ENCODE results near the gene SMG7.

The SMG7 gene

GRCh38 chr1:183585038-183585437, 112.7 kb downstream of the SMG7 start:
- Histone ChIP-seq H3K79me2 (ENCODE audit: control insufficient read depth, insufficient read depth, low read length) (no peaks in the 10 kb centered on the region), H3K4ac (ENCODE audit: low read depth, low read length) (no peak overlapping the region), H2BK120ac (ENCODE audit: low read depth, low read length) (no peak overlapping the region), H3K18ac (ENCODE audit: low read length) (no peak overlapping the region), H2BK5ac (ENCODE audit: low read length) (no peak overlapping the region), H3K36me3 (ENCODE audit: control insufficient read depth, insufficient read depth, low read length) (no peaks in the 10 kb centered on the region), H2BK15ac (replicated peaks; ENCODE audit: low read depth) (no peak overlapping the region), H3K56ac (ENCODE audit: low read length) (no peak overlapping the region), H4K5ac (ENCODE audit: low read length) (no peak overlapping the region), H3K4me1 (ENCODE audit: control insufficient read depth, low read depth, low read length) (no peaks in the 10 kb centered on the region), H3K4me3 (ENCODE audit: low read length) (no peak overlapping the region), H4K8ac (ENCODE audit: low read depth, low read length) (no peak overlapping the region), H3K4me2 (ENCODE audit: low read length) (no peak overlapping the region), H2AK5ac (ENCODE audit: low read length) (no peak overlapping the region), H3K79me1 (ENCODE audit: low read length) (no peaks in the 10 kb centered on the region), H3K27ac (ENCODE audit: low read depth, low read length) (no peak overlapping the region), H3K23ac (ENCODE audit: low read length) (no peak overlapping the region), H3K27me3 (ENCODE audit: insufficient read depth, low read length, poor library complexity) (no peaks in the 10 kb centered on the region), H3K9ac (ENCODE audit: low read length) (no peak overlapping the region)
- WGBS (ENCODE audit: extremely low coverage, insufficient coverage, low lambda C conversion rate) = no CpG with 5 or more reads among the region's 6 CpGs
- DNase-seq = no peak

GRCh38 chr1:183586455-183586854, 114.2 kb downstream of the SMG7 start:
- Histone ChIP-seq H3K4ac (ENCODE audit: low read depth, low read length) (no peak overlapping the region), H4K8ac (ENCODE audit: low read depth, low read length) (no peak overlapping the region), H2BK15ac (replicated peaks; ENCODE audit: low read depth) (no peak overlapping the region), H3K4me3 (ENCODE audit: low read length) (no peak overlapping the region), H3K79me1 (ENCODE audit: low read length) (no peaks in the 10 kb centered on the region), H3K79me2 (ENCODE audit: control insufficient read depth, insufficient read depth, low read length) (no peaks in the 10 kb centered on the region), H3K36me3 (ENCODE audit: control insufficient read depth, insufficient read depth, low read length) (no peaks in the 10 kb centered on the region), H3K56ac (ENCODE audit: low read length) (no peak overlapping the region), H3K9ac (ENCODE audit: low read length) (no peak overlapping the region), H3K27ac (ENCODE audit: low read depth, low read length) (no peak overlapping the region), H3K4me2 (ENCODE audit: low read length) (no peak overlapping the region), H3K27me3 (ENCODE audit: insufficient read depth, low read length, poor library complexity) (no peaks in the 10 kb centered on the region), H3K4me1 (ENCODE audit: control insufficient read depth, low read depth, low read length) (no peaks in the 10 kb centered on the region), H4K5ac (ENCODE audit: low read length) (no peak overlapping the region), H3K23ac (ENCODE audit: low read length) (no peak overlapping the region), H2BK5ac (ENCODE audit: low read length) (no peak overlapping the region), H3K18ac (ENCODE audit: low read length) (no peak overlapping the region), H2BK120ac (ENCODE audit: low read depth, low read length) (no peak overlapping the region), H2AK5ac (ENCODE audit: low read length) (no peak overlapping the region)
- WGBS (ENCODE audit: extremely low coverage, insufficient coverage, low lambda C conversion rate) = no CpG with 5 or more reads among the region's 1 CpG
- no peak for DNase-seq

- no peak overlapping the region for H2BK5ac ChIP-seq (ENCODE audit: low read length)
- no peak overlapping the region for H4K5ac ChIP-seq (ENCODE audit: low read length)
- DNase-seq = no peak
- H3K36me3 ChIP-seq (ENCODE audit: control insufficient read depth, insufficient read depth, low read length) = no peaks in the 10 kb centered on the region
- no CpG with 5 or more reads among the region's 8 CpGs for WGBS (ENCODE audit: extremely low coverage, insufficient coverage, low lambda C conversion rate)
- no peak overlapping the region for H3K56ac ChIP-seq (ENCODE audit: low read length)
- H3K27ac ChIP-seq (ENCODE audit: low read depth, low read length) = no peak overlapping the region
- H3K4me2 ChIP-seq (ENCODE audit: low read length) = no peak overlapping the region
- no peaks in the 10 kb centered on the region for H3K4me1 ChIP-seq (ENCODE audit: control insufficient read depth, low read depth, low read length)
- no peaks in the 10 kb centered on the region for H3K27me3 ChIP-seq (ENCODE audit: insufficient read depth, low read length, poor library complexity)
- H3K18ac ChIP-seq (ENCODE audit: low read length) = no peak overlapping the region
- H2BK120ac ChIP-seq (ENCODE audit: low read depth, low read length) = no peak overlapping the region
- no peak overlapping the region for H3K4me3 ChIP-seq (ENCODE audit: low read length)
- H3K9ac ChIP-seq (ENCODE audit: low read length) = no peak overlapping the region
- H4K8ac ChIP-seq (ENCODE audit: low read depth, low read length) = no peak overlapping the region
- no peaks in the 10 kb centered on the region for H3K79me2 ChIP-seq (ENCODE audit: control insufficient read depth, insufficient read depth, low read length)
- no peaks in the 10 kb centered on the region for H3K79me1 ChIP-seq (ENCODE audit: low read length)
- H2BK15ac ChIP-seq (replicated peaks; ENCODE audit: low read depth) = no peak overlapping the region
- H3K4ac ChIP-seq (ENCODE audit: low read depth, low read length) = no peak overlapping the region
- no peak overlapping the region for H2AK5ac ChIP-seq (ENCODE audit: low read length)
- H3K23ac ChIP-seq (ENCODE audit: low read length) = no peak overlapping the region
Observed at GRCh38 chr1:183586926-183587325, 114.6 kb downstream of the SMG7 start.

GRCh38 chr1:183588827-183589226, 116.5 kb downstream of the SMG7 start:
- Histone ChIP-seq H3K36me3 (ENCODE audit: control insufficient read depth, insufficient read depth, low read length) (no peaks in the 10 kb centered on the region), H3K4me1 (ENCODE audit: control insufficient read depth, low read depth, low read length) (peaks cover 6% of the 10 kb centered on the region), H2BK15ac (replicated peaks; ENCODE audit: low read depth) (no peak overlapping the region), H3K79me2 (ENCODE audit: control insufficient read depth, insufficient read depth, low read length) (no peaks in the 10 kb centered on the region), H3K27ac (ENCODE audit: low read depth, low read length) (no peak overlapping the region), H3K56ac (ENCODE audit: low read length) (no peak overlapping the region), H3K9ac (ENCODE audit: low read length) (no peak overlapping the region), H3K4ac (ENCODE audit: low read depth, low read length) (no peak overlapping the region), H2AK5ac (ENCODE audit: low read length) (no peak overlapping the region), H3K18ac (ENCODE audit: low read length) (no peak overlapping the region), H3K4me2 (ENCODE audit: low read length) (no peak overlapping the region), H3K23ac (ENCODE audit: low read length) (no peak overlapping the region), H3K27me3 (ENCODE audit: insufficient read depth, low read length, poor library complexity) (no peaks in the 10 kb centered on the region), H4K5ac (ENCODE audit: low read length) (no peak overlapping the region), H2BK5ac (ENCODE audit: low read length) (no peak overlapping the region), H3K4me3 (ENCODE audit: low read length) (no peak overlapping the region), H2BK120ac (ENCODE audit: low read depth, low read length) (no peak overlapping the region), H3K79me1 (ENCODE audit: low read length) (no peaks in the 10 kb centered on the region), H4K8ac (ENCODE audit: low read depth, low read length) (no peak overlapping the region)
- no peak for DNase-seq

- H2BK5ac ChIP-seq (ENCODE audit: low read length) = no peak overlapping the region
- no peak overlapping the region for H2AK5ac ChIP-seq (ENCODE audit: low read length)
- 100% methylated on average over 1 of the region's 5 CpGs for WGBS (ENCODE audit: extremely low coverage, insufficient coverage, low lambda C conversion rate)
- H3K9ac ChIP-seq (ENCODE audit: low read length) = no peak overlapping the region
- no peak overlapping the region for H3K4ac ChIP-seq (ENCODE audit: low read depth, low read length)
- no peak overlapping the region for H2BK120ac ChIP-seq (ENCODE audit: low read depth, low read length)
- no peak overlapping the region for H3K4me3 ChIP-seq (ENCODE audit: low read length)
- no peaks in the 10 kb centered on the region for H3K79me1 ChIP-seq (ENCODE audit: low read length)
- no peak overlapping the region for H3K18ac ChIP-seq (ENCODE audit: low read length)
- no peak overlapping the region for H2BK15ac ChIP-seq (replicated peaks; ENCODE audit: low read depth)
- no peak overlapping the region for H4K5ac ChIP-seq (ENCODE audit: low read length)
- no peak for DNase-seq
- no peak overlapping the region for H3K56ac ChIP-seq (ENCODE audit: low read length)
- no peak overlapping the region for H3K23ac ChIP-seq (ENCODE audit: low read length)
- no peaks in the 10 kb centered on the region for H3K79me2 ChIP-seq (ENCODE audit: control insufficient read depth, insufficient read depth, low read length)
- peaks cover 6% of the 10 kb centered on the region for H3K4me1 ChIP-seq (ENCODE audit: control insufficient read depth, low read depth, low read length)
- H3K4me2 ChIP-seq (ENCODE audit: low read length) = no peak overlapping the region
- no peak overlapping the region for H4K8ac ChIP-seq (ENCODE audit: low read depth, low read length)
- no peak overlapping the region for H3K27ac ChIP-seq (ENCODE audit: low read depth, low read length)
- no peaks in the 10 kb centered on the region for H3K36me3 ChIP-seq (ENCODE audit: control insufficient read depth, insufficient read depth, low read length)
- H3K27me3 ChIP-seq (ENCODE audit: insufficient read depth, low read length, poor library complexity) = no peaks in the 10 kb centered on the region
Observed at GRCh38 chr1:183589384-183589783, 117.1 kb downstream of the SMG7 start.

- Histone ChIP-seq H3K36me3 (ENCODE audit: control insufficient read depth, insufficient read depth, low read length) (no peaks in the 10 kb centered on the region), H3K56ac (ENCODE audit: low read length) (no peak overlapping the region), H3K9ac (ENCODE audit: low read length) (no peak overlapping the region), H3K4me2 (ENCODE audit: low read length) (no peak overlapping the region), H2BK120ac (ENCODE audit: low read depth, low read length) (no peak overlapping the region), H4K8ac (ENCODE audit: low read depth, low read length) (no peak overlapping the region), H3K4me3 (ENCODE audit: low read length) (no peak overlapping the region), H2BK5ac (ENCODE audit: low read length) (no peak overlapping the region), H2AK5ac (ENCODE audit: low read length) (no peak overlapping the region), H3K79me1 (ENCODE audit: low read length) (no peaks in the 10 kb centered on the region), H3K79me2 (ENCODE audit: control insufficient read depth, insufficient read depth, low read length) (no peaks in the 10 kb centered on the region), H3K4me1 (ENCODE audit: control insufficient read depth, low read depth, low read length) (peaks cover 6% of the 10 kb centered on the region), H3K18ac (ENCODE audit: low read length) (no peak overlapping the region), H4K5ac (ENCODE audit: low read length) (no peak overlapping the region), H3K27me3 (ENCODE audit: insufficient read depth, low read length, poor library complexity) (no peaks in the 10 kb centered on the region), H3K23ac (ENCODE audit: low read length) (no peak overlapping the region), H3K27ac (ENCODE audit: low read depth, low read length) (no peak overlapping the region), H3K4ac (ENCODE audit: low read depth, low read length) (no peak overlapping the region), H2BK15ac (replicated peaks; ENCODE audit: low read depth) (no peak overlapping the region)
- no peak for DNase-seq
- WGBS (ENCODE audit: extremely low coverage, insufficient coverage, low lambda C conversion rate) = no CpG with 5 or more reads among the region's 4 CpGs
Observed at GRCh38 chr1:183589874-183590243, 117.6 kb downstream of the SMG7 start.

All from mesendoderm (in vitro differentiated cells).